Measurements from ENCODE around the gene SLX4IP.

SLX4IP gene

GRCh38 chr20:10639077-10639736 lies 204.1 kb downstream of the SLX4IP start:
- H3K4me3 Mint-ChIP-seq = no peak overlapping the region
- H3K36me3 Mint-ChIP-seq (ENCODE audit: low read depth) = peaks cover 5% of the 10 kb centered on the region
- no peaks in the 10 kb centered on the region for H3K27me3 Mint-ChIP-seq
- H3K27ac Mint-ChIP-seq = no peak overlapping the region
- H3K4me1 Mint-ChIP-seq (ENCODE audit: low read depth) = peaks cover under 1% of the 10 kb centered on the region
- H3K9me3 Mint-ChIP-seq = no peaks in the 10 kb centered on the region

GRCh38 chr20:10639737-10640556 lies 204.8 kb downstream of the SLX4IP start:
- Mint-ChIP-seq H3K4me3 (no peak overlapping the region), H3K27ac (no peak overlapping the region), H3K4me1 (ENCODE audit: low read depth) (peaks cover 4% of the 10 kb centered on the region), H3K9me3 (no peaks in the 10 kb centered on the region), H3K27me3 (no peaks in the 10 kb centered on the region), H3K36me3 (ENCODE audit: low read depth) (peaks cover 5% of the 10 kb centered on the region)

- no peaks in the 10 kb centered on the region for H3K27me3 Mint-ChIP-seq
- H3K4me3 Mint-ChIP-seq = no peak overlapping the region
- H3K36me3 Mint-ChIP-seq (ENCODE audit: low read depth) = peaks cover 5% of the 10 kb centered on the region
- H3K4me1 Mint-ChIP-seq (ENCODE audit: low read depth) = peaks cover 4% of the 10 kb centered on the region
- H3K27ac Mint-ChIP-seq = no peak overlapping the region
- H3K9me3 Mint-ChIP-seq = no peaks in the 10 kb centered on the region
These were observed 205.8 kb downstream of the SLX4IP start for GRCh38 chr20:10640897-10641296.

- no peaks in the 10 kb centered on the region for H3K27me3 Mint-ChIP-seq
- H3K4me3 Mint-ChIP-seq = no peak overlapping the region
- H3K9me3 Mint-ChIP-seq = no peaks in the 10 kb centered on the region
- H3K4me1 Mint-ChIP-seq (ENCODE audit: low read depth) = peaks cover 4% of the 10 kb centered on the region
- peaks cover 5% of the 10 kb centered on the region for H3K36me3 Mint-ChIP-seq (ENCODE audit: low read depth)
- no peak overlapping the region for H3K27ac Mint-ChIP-seq
These were observed 206.4 kb downstream of the SLX4IP start for GRCh38 chr20:10641467-10641866.

GRCh38 chr20:10641893-10642292 lies 206.8 kb downstream of the SLX4IP start:
- H3K27ac Mint-ChIP-seq = no peak overlapping the region
- H3K9me3 Mint-ChIP-seq = no peaks in the 10 kb centered on the region
- peaks cover 4% of the 10 kb centered on the region for H3K4me1 Mint-ChIP-seq (ENCODE audit: low read depth)
- no peaks in the 10 kb centered on the region for H3K27me3 Mint-ChIP-seq
- H3K4me3 Mint-ChIP-seq = no peak overlapping the region
- peaks cover 5% of the 10 kb centered on the region for H3K36me3 Mint-ChIP-seq (ENCODE audit: low read depth)

- H3K27me3 Mint-ChIP-seq = no peaks in the 10 kb centered on the region
- peaks cover 4% of the 10 kb centered on the region for H3K4me1 Mint-ChIP-seq (ENCODE audit: low read depth)
- H3K27ac Mint-ChIP-seq = no peak overlapping the region
- H3K9me3 Mint-ChIP-seq = no peaks in the 10 kb centered on the region
- H3K36me3 Mint-ChIP-seq (ENCODE audit: low read depth) = peaks cover 5% of the 10 kb centered on the region
- H3K4me3 Mint-ChIP-seq = no peak overlapping the region
These were observed 207.9 kb downstream of the SLX4IP start for GRCh38 chr20:10642856-10643559.

- no peaks in the 10 kb centered on the region for H3K9me3 Mint-ChIP-seq
- H3K4me1 Mint-ChIP-seq (ENCODE audit: low read depth) = peaks cover 4% of the 10 kb centered on the region
- H3K36me3 Mint-ChIP-seq (ENCODE audit: low read depth) = peaks cover 5% of the 10 kb centered on the region
- H3K4me3 Mint-ChIP-seq = no peak overlapping the region
- no peak overlapping the region for H3K27ac Mint-ChIP-seq
- no peaks in the 10 kb centered on the region for H3K27me3 Mint-ChIP-seq
These were observed 208.4 kb downstream of the SLX4IP start for GRCh38 chr20:10643560-10643873.

GRCh38 chr20:10644458-10645204 lies 209.5 kb downstream of the SLX4IP start:
- H3K36me3 Mint-ChIP-seq (ENCODE audit: low read depth) = peaks cover 5% of the 10 kb centered on the region
- H3K4me1 Mint-ChIP-seq (ENCODE audit: low read depth) = peaks cover 7% of the 10 kb centered on the region
- H3K27ac Mint-ChIP-seq = no peak overlapping the region
- no peaks in the 10 kb centered on the region for H3K9me3 Mint-ChIP-seq
- peaks cover 4% of the 10 kb centered on the region for H3K27me3 Mint-ChIP-seq
- H3K4me3 Mint-ChIP-seq = no peak overlapping the region

GRCh38 chr20:10645205-10645570 lies 210.1 kb downstream of the SLX4IP start:
- H3K27ac Mint-ChIP-seq = no peak overlapping the region
- peaks cover 9% of the 10 kb centered on the region for H3K27me3 Mint-ChIP-seq

GRCh38 chr20:10646006-10646405 lies 210.9 kb downstream of the SLX4IP start:
- Mint-ChIP-seq H3K4me3 (no peak overlapping the region), H3K27ac (no peak overlapping the region), H3K9me3 (no peaks in the 10 kb centered on the region), H3K4me1 (ENCODE audit: low read depth) (peaks cover 7% of the 10 kb centered on the region), H3K36me3 (ENCODE audit: low read depth) (peaks cover 1% of the 10 kb centered on the region), H3K27me3 (peaks cover 14% of the 10 kb centered on the region)

More at GRCh38 chr20:10645205-10645570, 210.1 kb downstream of the SLX4IP start:
- H3K9me3 Mint-ChIP-seq = no peaks in the 10 kb centered on the region
- H3K4me1 Mint-ChIP-seq (ENCODE audit: low read depth) = peaks cover 7% of the 10 kb centered on the region
- no peak overlapping the region for H3K4me3 Mint-ChIP-seq
- H3K36me3 Mint-ChIP-seq (ENCODE audit: low read depth) = peaks cover 5% of the 10 kb centered on the region

- no peak overlapping the region for H3K27ac Mint-ChIP-seq
- no peak overlapping the region for H3K4me3 Mint-ChIP-seq
These were observed 211.8 kb downstream of the SLX4IP start for GRCh38 chr20:10646886-10647420.

GRCh38 chr20:10647471-10647870 lies 212.4 kb downstream of the SLX4IP start:
- Mint-ChIP-seq H3K36me3 (ENCODE audit: low read depth) (no peaks in the 10 kb centered on the region), H3K27me3 (peaks cover 14% of the 10 kb centered on the region), H3K9me3 (no peaks in the 10 kb centered on the region), H3K4me1 (ENCODE audit: low read depth) (peaks cover 7% of the 10 kb centered on the region), H3K27ac (no peak overlapping the region), H3K4me3 (no peak overlapping the region)

More at GRCh38 chr20:10646886-10647420, 211.8 kb downstream of the SLX4IP start:
- H3K9me3 Mint-ChIP-seq = no peaks in the 10 kb centered on the region
- no peaks in the 10 kb centered on the region for H3K36me3 Mint-ChIP-seq (ENCODE audit: low read depth)
- peaks cover 14% of the 10 kb centered on the region for H3K27me3 Mint-ChIP-seq
- peaks cover 7% of the 10 kb centered on the region for H3K4me1 Mint-ChIP-seq (ENCODE audit: low read depth)

- H3K27ac Mint-ChIP-seq = no peak overlapping the region
- no peaks in the 10 kb centered on the region for H3K36me3 Mint-ChIP-seq (ENCODE audit: low read depth)
- peaks cover 14% of the 10 kb centered on the region for H3K27me3 Mint-ChIP-seq
- peaks cover 7% of the 10 kb centered on the region for H3K4me1 Mint-ChIP-seq (ENCODE audit: low read depth)
- no peaks in the 10 kb centered on the region for H3K9me3 Mint-ChIP-seq
- H3K4me3 Mint-ChIP-seq = no peak overlapping the region
These were observed 212.8 kb downstream of the SLX4IP start for GRCh38 chr20:10647909-10648308.

GRCh38 chr20:10648651-10649050 lies 213.5 kb downstream of the SLX4IP start:
- H3K27me3 Mint-ChIP-seq = peaks cover 15% of the 10 kb centered on the region
- peaks cover 7% of the 10 kb centered on the region for H3K4me1 Mint-ChIP-seq (ENCODE audit: low read depth)
- H3K27ac Mint-ChIP-seq = no peak overlapping the region
- no peak overlapping the region for H3K4me3 Mint-ChIP-seq
- H3K36me3 Mint-ChIP-seq (ENCODE audit: low read depth) = no peaks in the 10 kb centered on the region
- no peaks in the 10 kb centered on the region for H3K9me3 Mint-ChIP-seq
